ENCODE data around the gene RPL13.

DNA sequence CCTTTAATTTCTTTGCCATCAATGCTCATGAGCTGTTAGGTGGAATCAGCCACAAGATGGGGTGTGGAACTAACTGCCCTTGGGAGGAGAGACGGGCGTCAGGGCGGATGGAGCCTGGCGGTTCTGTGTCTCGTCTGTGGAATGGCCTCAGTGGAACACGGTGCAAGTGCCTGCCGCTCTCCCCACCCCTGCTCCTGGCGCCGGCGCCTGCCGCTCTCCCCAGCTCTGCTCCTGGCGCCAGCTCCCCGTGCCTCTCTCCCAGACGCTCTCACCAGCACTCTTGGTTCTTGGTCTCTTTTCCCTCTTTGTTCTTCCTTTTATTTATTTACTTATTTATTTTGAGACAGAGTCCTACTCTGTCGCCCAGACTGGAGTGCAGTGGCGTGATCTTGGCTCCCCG lies 13.2 kb upstream of the RPL13 start:
- TF ChIP-seq PPARA (CRISPR knock-in tag; IDR thresholded peaks at IDR 0.05; ENCODE audit: borderline replicate concordance) (no peak), ZNF8 (CRISPR knock-in tag; IDR thresholded peaks at IDR 0.05) (no peak), ZC3H10 (CRISPR knock-in tag; IDR thresholded peaks at IDR 0.05) (no peak), ARNTL (CRISPR knock-in tag; IDR thresholded peaks at IDR 0.05; ENCODE audit: borderline replicate concordance, low read depth) (no peak), RARB (CRISPR knock-in tag; IDR thresholded peaks at IDR 0.05) (no peak), ZNF70 (CRISPR knock-in tag; IDR thresholded peaks at IDR 0.05) (no peak), ZFP30 (CRISPR knock-in tag; IDR thresholded peaks at IDR 0.05) (no peak), SNAI2 (CRISPR knock-in tag; IDR thresholded peaks at IDR 0.05) (no peak), ESRRG (CRISPR knock-in tag; IDR thresholded peaks at IDR 0.05) (no peak), ISL1 (CRISPR knock-in tag; IDR thresholded peaks at IDR 0.05) (no peak)
- TF ChIP-seq, protein P1, sequence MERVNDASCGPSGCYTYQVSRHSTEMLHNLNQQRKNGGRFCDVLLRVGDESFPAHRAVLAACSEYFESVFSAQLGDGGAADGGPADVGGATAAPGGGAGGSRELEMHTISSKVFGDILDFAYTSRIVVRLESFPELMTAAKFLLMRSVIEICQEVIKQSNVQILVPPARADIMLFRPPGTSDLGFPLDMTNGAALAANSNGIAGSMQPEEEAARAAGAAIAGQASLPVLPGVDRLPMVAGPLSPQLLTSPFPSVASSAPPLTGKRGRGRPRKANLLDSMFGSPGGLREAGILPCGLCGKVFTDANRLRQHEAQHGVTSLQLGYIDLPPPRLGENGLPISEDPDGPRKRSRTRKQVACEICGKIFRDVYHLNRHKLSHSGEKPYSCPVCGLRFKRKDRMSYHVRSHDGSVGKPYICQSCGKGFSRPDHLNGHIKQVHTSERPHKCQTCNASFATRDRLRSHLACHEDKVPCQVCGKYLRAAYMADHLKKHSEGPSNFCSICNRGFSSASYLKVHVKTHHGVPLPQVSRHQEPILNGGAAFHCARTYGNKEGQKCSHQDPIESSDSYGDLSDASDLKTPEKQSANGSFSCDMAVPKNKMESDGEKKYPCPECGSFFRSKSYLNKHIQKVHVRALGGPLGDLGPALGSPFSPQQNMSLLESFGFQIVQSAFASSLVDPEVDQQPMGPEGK (CRISPR knock-in tag; IDR thresholded peaks at IDR 0.05; ENCODE audit: borderline replicate concordance): no peak
- TF ChIP-seq, protein P2, sequence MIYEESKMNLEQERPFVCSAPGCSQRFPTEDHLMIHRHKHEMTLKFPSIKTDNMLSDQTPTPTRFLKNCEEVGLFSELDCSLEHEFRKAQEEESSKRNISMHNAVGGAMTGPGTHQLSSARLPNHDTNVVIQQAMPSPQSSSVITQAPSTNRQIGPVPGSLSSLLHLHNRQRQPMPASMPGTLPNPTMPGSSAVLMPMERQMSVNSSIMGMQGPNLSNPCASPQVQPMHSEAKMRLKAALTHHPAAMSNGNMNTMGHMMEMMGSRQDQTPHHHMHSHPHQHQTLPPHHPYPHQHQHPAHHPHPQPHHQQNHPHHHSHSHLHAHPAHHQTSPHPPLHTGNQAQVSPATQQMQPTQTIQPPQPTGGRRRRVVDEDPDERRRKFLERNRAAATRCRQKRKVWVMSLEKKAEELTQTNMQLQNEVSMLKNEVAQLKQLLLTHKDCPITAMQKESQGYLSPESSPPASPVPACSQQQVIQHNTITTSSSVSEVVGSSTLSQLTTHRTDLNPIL (CRISPR knock-in tag; IDR thresholded peaks at IDR 0.05; ENCODE audit: low read depth): no peak

All from SK-N-SH treated with all-trans-retinoic acid at 6 μM for 48 hours (cell line).